ENCODE results near the gene ASF1B.
A peak's percentile ranks its signal among the peaks of the same experiment; 100 is the strongest.

The ASF1B gene

DNA sequence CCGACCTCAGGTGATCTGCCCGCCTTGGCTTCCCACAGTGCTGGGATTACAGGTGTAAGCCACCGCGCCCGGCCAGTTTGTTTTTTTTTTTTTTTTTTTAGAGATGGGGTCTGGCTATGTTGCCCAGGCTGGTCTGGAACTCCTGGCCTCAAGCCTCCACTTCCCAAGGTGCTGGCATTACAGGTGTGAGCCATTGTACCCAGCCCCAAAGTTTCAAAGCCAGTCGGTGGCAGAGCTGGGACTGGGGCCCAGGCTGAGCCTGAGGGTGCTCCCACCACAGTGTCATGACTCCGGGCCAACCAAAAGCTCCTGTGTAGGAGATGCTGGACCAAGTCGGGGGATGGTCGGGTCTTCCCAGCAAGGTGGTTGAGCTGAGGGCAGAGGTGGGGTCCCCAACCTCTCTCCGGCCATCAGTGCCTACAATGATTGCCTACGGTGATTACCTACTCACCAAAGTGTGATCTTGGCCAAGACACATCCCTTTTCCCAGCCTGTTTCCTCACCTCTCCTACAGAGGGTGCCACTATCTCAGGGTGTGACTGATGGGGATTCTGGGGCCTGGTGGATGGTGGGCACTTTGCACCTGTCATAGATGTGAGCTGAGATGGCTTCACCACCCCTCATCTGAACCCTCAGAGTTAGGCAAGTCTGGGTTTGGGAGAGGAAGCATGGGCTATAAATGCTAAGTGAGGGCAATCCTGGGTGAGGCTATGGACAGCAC lies 40.0 kb downstream of the ASF1B start:
- H3K4me1 ChIP-seq (ENCODE audit: control insufficient read depth, low read length) = peaks cover 8% of the 10 kb centered on the region
- H3K4me3 ChIP-seq (ENCODE audit: low read length) = no peak overlapping the region
- no peaks in the 10 kb centered on the region; the same call in 1 of the 2 replicates for H3K79me2 ChIP-seq (ENCODE audit: control insufficient read depth, low read length)
- H3K36me3 ChIP-seq (ENCODE audit: control insufficient read depth, low read length) = peaks cover 13% of the 10 kb centered on the region
- H3K9me3 ChIP-seq (ENCODE audit: control insufficient read depth, insufficient read depth, low read length) = peaks cover 9% of the 10 kb centered on the region
- H3K27me3 ChIP-seq (ENCODE audit: control insufficient read depth, low read length) = no peaks in the 10 kb centered on the region
- no peak overlapping the region for H3K27ac ChIP-seq (ENCODE audit: low read depth, low read length)
- no peaks in the 10 kb centered on the region for H3K9me2 ChIP-seq (replicated peaks; ENCODE audit: control insufficient read depth, low read length)
- H4K20me1 ChIP-seq (ENCODE audit: control insufficient read depth, insufficient read depth, low read depth, low read length) = no peaks in the 10 kb centered on the region
- TF ChIP-seq CTCF (IDR thresholded peaks at IDR 0.05; ENCODE audit: low read depth, low read length, poor library complexity, severe bottlenecking) (peak; percentile 18), EZH2phosphoT487 (IDR thresholded peaks at IDR 0.05; ENCODE audit: borderline replicate concordance, low read length) (no peak)
- H3F3A ChIP-seq (ENCODE audit: control insufficient read depth, insufficient read depth) = 0 out of 2 replicates have a peak, but pooled peaks cover 4% of the 10 kb centered on the region
- H3K4me2 ChIP-seq (ENCODE audit: low read length) = no peak overlapping the region

- no peaks in the 10 kb centered on the region for H3K9me2 ChIP-seq (replicated peaks; ENCODE audit: control insufficient read depth, low read length)
- 0 out of 2 replicates have a peak, but pooled peaks cover 4% of the 10 kb centered on the region for H3F3A ChIP-seq (ENCODE audit: control insufficient read depth, insufficient read depth)
- no peaks in the 10 kb centered on the region for H3K27me3 ChIP-seq (ENCODE audit: control insufficient read depth, low read length)
- peaks cover 11% of the 10 kb centered on the region for H3K36me3 ChIP-seq (ENCODE audit: control insufficient read depth, low read length)
- H3K4me3 ChIP-seq (ENCODE audit: low read length) = no peak overlapping the region
- peaks cover 9% of the 10 kb centered on the region for H3K9me3 ChIP-seq (ENCODE audit: control insufficient read depth, insufficient read depth, low read length)
- TF ChIP-seq EZH2phosphoT487 (IDR thresholded peaks at IDR 0.05; ENCODE audit: borderline replicate concordance, low read length) (no peak), CTCF (IDR thresholded peaks at IDR 0.05; ENCODE audit: low read depth, low read length, poor library complexity, severe bottlenecking) (no peak)
- H3K79me2 ChIP-seq (ENCODE audit: control insufficient read depth, low read length) = no peaks in the 10 kb centered on the region; the same call in 1 of the 2 replicates
- peaks cover 8% of the 10 kb centered on the region for H3K4me1 ChIP-seq (ENCODE audit: control insufficient read depth, low read length)
- no peak overlapping the region for H3K4me2 ChIP-seq (ENCODE audit: low read length)
- H4K20me1 ChIP-seq (ENCODE audit: control insufficient read depth, insufficient read depth, low read depth, low read length) = no peaks in the 10 kb centered on the region
- no peak overlapping the region for H3K27ac ChIP-seq (ENCODE audit: low read depth, low read length)
Observed at GRCh38 chr19:14094854-14095253, 41.5 kb downstream of the ASF1B start.

DNA sequence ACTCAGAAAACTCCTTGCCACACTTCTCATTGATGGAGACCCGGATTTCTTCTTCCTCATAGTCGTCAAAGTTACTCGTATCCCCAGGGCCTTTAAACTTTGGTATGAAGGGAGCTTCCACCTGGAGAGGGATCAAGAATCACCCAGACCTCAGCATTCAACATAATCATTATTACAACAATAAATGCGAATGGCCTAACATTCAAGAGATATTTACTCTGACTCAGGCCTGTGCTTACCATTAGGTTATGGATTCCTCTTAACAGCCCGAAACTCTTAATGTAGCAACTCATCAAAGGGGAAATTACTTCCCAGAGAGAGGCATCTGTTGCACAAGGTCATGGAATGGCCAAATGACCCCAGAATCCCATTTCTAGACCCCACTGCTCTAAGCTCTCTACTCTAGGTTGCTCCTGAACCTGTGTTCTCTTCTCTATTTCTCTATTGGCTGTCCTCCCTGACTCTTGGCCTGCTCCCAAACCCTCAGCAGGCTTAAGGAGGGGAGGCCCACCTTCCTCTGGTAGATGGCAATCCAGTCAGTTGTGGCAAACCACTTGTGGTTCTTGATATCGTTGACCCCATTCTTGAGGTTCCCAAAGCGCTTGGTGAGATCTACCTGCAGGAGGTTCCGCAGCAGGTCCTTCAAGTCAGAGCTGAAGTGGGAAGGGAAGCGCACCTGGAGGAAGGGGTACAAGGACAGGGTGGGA lies 43.1 kb downstream of the ASF1B start:
- peaks cover 9% of the 10 kb centered on the region for H3K9me3 ChIP-seq (ENCODE audit: control insufficient read depth, insufficient read depth, low read length)
- H4K20me1 ChIP-seq (ENCODE audit: control insufficient read depth, insufficient read depth, low read depth, low read length) = no peaks in the 10 kb centered on the region
- H3F3A ChIP-seq (ENCODE audit: control insufficient read depth, insufficient read depth) = peaks cover 7% of the 10 kb centered on the region; the same call in 1 of the 2 replicates
- peaks cover 18% of the 10 kb centered on the region for H3K4me1 ChIP-seq (ENCODE audit: control insufficient read depth, low read length)
- no peak overlapping the region for H3K4me3 ChIP-seq (ENCODE audit: low read length)
- H3K9me2 ChIP-seq (replicated peaks; ENCODE audit: control insufficient read depth, low read length) = no peaks in the 10 kb centered on the region
- no peaks in the 10 kb centered on the region for H3K27me3 ChIP-seq (ENCODE audit: control insufficient read depth, low read length)
- H3K4me2 ChIP-seq (ENCODE audit: low read length) = no peak overlapping the region
- no peak overlapping the region for H3K27ac ChIP-seq (ENCODE audit: low read depth, low read length)
- no peak for TF ChIP-seq EZH2phosphoT487 (IDR thresholded peaks at IDR 0.05; ENCODE audit: borderline replicate concordance, low read length)
- H3K36me3 ChIP-seq (ENCODE audit: control insufficient read depth, low read length) = peaks cover 21% of the 10 kb centered on the region
- peaks cover 12% of the 10 kb centered on the region for H3K79me2 ChIP-seq (ENCODE audit: control insufficient read depth, low read length)

Data from DOHH2 (cell line).